HEK293 (cell line): ENCODE results near the gene GTF2F2.

Experiments used
- CTCF ChIA-PET: fragments of 350-600 bp; formaldehyde crosslinking; extraction: SDS; loops from one replicate; lab custom pipeline; 2021; ENCODE audit warnings: antibody characterized with exemption; lab: Yijun Ruan, JAX
- POLR2A ChIA-PET: fragments of 300-600 bp; formaldehyde crosslinking; extraction: SDS; loops from one replicate; lab custom pipeline; 2020; ENCODE audit warnings: antibody characterized with exemption, inconsistent platforms; lab: Yijun Ruan, JAX
- H3K27ac ChIP-seq: fragments of 200-500 bp; sonication (Bioruptor generic); 2 replicates; pipeline ENCODE4 v1.5.1; 2014; ENCODE audit warnings: low read depth, low read length, control low read depth, inconsistent platforms; ENCODE audit errors: extremely low read depth
- H3K36me3 ChIP-seq, 2 experiments: fragments of 200-500 bp in 1 of 2; sonication (Bioruptor generic) in 1 of 2; 1 replicate in 1 of 2; 2 replicates in 1 of 2; pipeline ENCODE4 v1.5.1; 2014 to 2017; ENCODE audit warnings: inconsistent platforms in 2 of 2, low read length in 2 of 2; ENCODE audit not compliant: control insufficient read depth in 2 of 2, insufficient read depth in 1 of 2
- H3K4me1 ChIP-seq: fragments of 200-500 bp; sonication (Bioruptor generic); 2 replicates; pipeline ENCODE4 v1.5.1; 2014; ENCODE audit warnings: mild to moderate bottlenecking, low read length, inconsistent platforms; ENCODE audit not compliant: control insufficient read depth, insufficient read depth
- H3K4me3 ChIP-seq: 2 replicates; pipeline ENCODE4 v1.5.1; 2011; ENCODE audit warnings: low read depth, mild to moderate bottlenecking, control low read depth, low read length, moderate library complexity
- H3K9me3 ChIP-seq: fragments of 200-500 bp; sonication (Bioruptor generic); 2 replicates; pipeline ENCODE4 v1.5.1; 2014; ENCODE audit warnings: low read depth, low read length, inconsistent platforms; ENCODE audit not compliant: control insufficient read depth, insufficient read depth
- KLF10 ChIP-seq: fragments of 450-650 bp; IDR thresholded peaks from 2 replicates; pipeline ENCODE4 v1.5.1; 2018; ENCODE audit warnings: missing biosample characterization, mild to moderate bottlenecking, missing genetic modification characterization
- ZBTB8A ChIP-seq: fragments of 450-650 bp; formaldehyde crosslinking; IDR thresholded peaks from 2 replicates; pipeline ENCODE4 v1.5.1; 2016; ENCODE audit warnings: missing biosample characterization, missing genetic modification characterization
- ZFP69B ChIP-seq: fragments of 450-650 bp; formaldehyde crosslinking; IDR thresholded peaks from 2 replicates; pipeline ENCODE4 v1.5.1; 2016; ENCODE audit warnings: missing biosample characterization, missing genetic modification characterization
- ZNF10 ChIP-seq: fragments of 450-650 bp; formaldehyde crosslinking; IDR thresholded peaks from 2 replicates; pipeline ENCODE4 v1.5.1; 2017; ENCODE audit warnings: missing biosample characterization, missing genetic modification characterization
- ZNF138 ChIP-seq: fragments of 450-650 bp; formaldehyde crosslinking; IDR thresholded peaks from 2 replicates; pipeline ENCODE4 v1.5.1; 2016; ENCODE audit warnings: missing biosample characterization, missing genetic modification characterization, borderline replicate concordance
- ZNF335 ChIP-seq: fragments of 450-650 bp; formaldehyde crosslinking; conservative IDR thresholded peaks from 2 replicates; pipeline ENCODE4 v1.5.1; 2016; ENCODE audit warnings: missing biosample characterization, missing genetic modification characterization
- ZNF366 ChIP-seq: fragments of 450-650 bp; formaldehyde crosslinking; conservative IDR thresholded peaks from 2 replicates; pipeline ENCODE4 v1.5.1; 2016; ENCODE audit warnings: missing biosample characterization, missing genetic modification characterization
- ZNF548 ChIP-seq: fragments of 450-650 bp; formaldehyde crosslinking; IDR thresholded peaks from 2 replicates; pipeline ENCODE4 v1.5.1; 2016; ENCODE audit warnings: missing biosample characterization, missing genetic modification characterization
- ZNF558 ChIP-seq: fragments of 450-650 bp; formaldehyde crosslinking; IDR thresholded peaks from 2 replicates; pipeline ENCODE4 v1.5.1; 2016; ENCODE audit warnings: missing biosample characterization, missing genetic modification characterization
- ZNF571 ChIP-seq: fragments of 450-650 bp; formaldehyde crosslinking; IDR thresholded peaks from 2 replicates; pipeline ENCODE4 v1.5.0; 2017; ENCODE audit warnings: missing biosample characterization, missing genetic modification characterization
- ZNF596 ChIP-seq: fragments of 450-650 bp; IDR thresholded peaks from 2 replicates; pipeline ENCODE4 v1.5.0; 2018; ENCODE audit warnings: missing biosample characterization, mild to moderate bottlenecking, missing genetic modification characterization, moderate library complexity
- ZNF610 ChIP-seq: fragments of 450-650 bp; formaldehyde crosslinking; IDR thresholded peaks from 2 replicates; pipeline ENCODE4 v1.5.1; 2016; ENCODE audit warnings: missing biosample characterization, missing genetic modification characterization, borderline replicate concordance
- ZNF747 ChIP-seq: fragments of 450-650 bp; formaldehyde crosslinking; IDR thresholded peaks from 2 replicates; pipeline ENCODE4 v1.5.1; 2016; ENCODE audit warnings: missing biosample characterization, missing genetic modification characterization
- ZNF792 ChIP-seq: fragments of 450-650 bp; formaldehyde crosslinking; IDR thresholded peaks from 2 replicates; pipeline ENCODE4 v1.5.1; 2016; ENCODE audit warnings: missing biosample characterization, missing genetic modification characterization
- TF ChIP-seq, protein P1 (sequence below): sonication (generic); formaldehyde crosslinking; IDR thresholded peaks from 2 replicates; pipeline ENCODE4 v1.8.1; 2022; ENCODE audit warnings: mild to moderate bottlenecking, moderate library complexity, missing genetic modification reagents
- TF ChIP-seq, protein P2 (sequence below): fragments of 450-650 bp; formaldehyde crosslinking; IDR thresholded peaks from 2 replicates; pipeline ENCODE4 v1.5.1; 2016; ENCODE audit warnings: missing biosample characterization, missing genetic modification characterization
- TF ChIP-seq, protein P3 (sequence below): fragments of 450-650 bp; IDR thresholded peaks from 2 replicates; pipeline ENCODE4 v1.5.1; 2018; ENCODE audit warnings: missing biosample characterization, mild to moderate bottlenecking, missing genetic modification characterization
- TF ChIP-seq, protein P4 (sequence below): fragments of 450-650 bp; formaldehyde crosslinking; IDR thresholded peaks from 2 replicates; pipeline ENCODE4 v1.5.1; 2017; ENCODE audit warnings: missing biosample characterization, missing genetic modification characterization

GTF2F2 gene

DNA sequence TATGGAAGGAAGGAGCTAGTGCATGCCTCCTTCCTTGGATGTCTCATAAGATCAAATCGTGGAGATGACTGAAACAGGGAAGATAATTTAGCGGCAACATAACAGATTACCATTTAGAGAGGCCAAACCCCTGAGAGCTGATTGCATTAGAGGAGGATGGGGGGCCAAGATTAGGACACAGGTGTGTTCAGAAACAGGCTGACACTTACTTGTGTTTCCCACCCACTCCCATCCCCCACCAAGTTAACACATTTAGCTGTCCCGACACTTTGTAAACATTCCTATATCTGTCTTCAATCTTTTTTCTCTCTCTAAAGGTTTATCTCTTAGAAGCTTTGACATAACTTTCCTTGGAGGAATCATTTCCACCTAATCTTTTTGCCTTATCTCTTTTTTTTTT is 129.4 kb downstream of the GTF2F2 start (continued):
- TF ChIP-seq, protein P1, sequence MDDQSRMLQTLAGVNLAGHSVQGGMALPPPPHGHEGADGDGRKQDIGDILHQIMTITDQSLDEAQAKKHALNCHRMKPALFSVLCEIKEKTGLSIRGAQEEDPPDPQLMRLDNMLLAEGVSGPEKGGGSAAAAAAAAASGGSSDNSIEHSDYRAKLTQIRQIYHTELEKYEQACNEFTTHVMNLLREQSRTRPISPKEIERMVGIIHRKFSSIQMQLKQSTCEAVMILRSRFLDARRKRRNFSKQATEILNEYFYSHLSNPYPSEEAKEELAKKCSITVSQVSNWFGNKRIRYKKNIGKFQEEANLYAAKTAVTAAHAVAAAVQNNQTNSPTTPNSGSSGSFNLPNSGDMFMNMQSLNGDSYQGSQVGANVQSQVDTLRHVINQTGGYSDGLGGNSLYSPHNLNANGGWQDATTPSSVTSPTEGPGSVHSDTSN (CRISPR knock-in tag) = no peak
- no peak for TF ChIP-seq ZBTB8A
- no peak for TF ChIP-seq ZFP69B
- TF ChIP-seq ZNF558 (tag by site-specific recombination) = no peak
- no peak for TF ChIP-seq ZNF571
- TF ChIP-seq ZNF366 (tag by site-specific recombination) = no peak

DNA sequence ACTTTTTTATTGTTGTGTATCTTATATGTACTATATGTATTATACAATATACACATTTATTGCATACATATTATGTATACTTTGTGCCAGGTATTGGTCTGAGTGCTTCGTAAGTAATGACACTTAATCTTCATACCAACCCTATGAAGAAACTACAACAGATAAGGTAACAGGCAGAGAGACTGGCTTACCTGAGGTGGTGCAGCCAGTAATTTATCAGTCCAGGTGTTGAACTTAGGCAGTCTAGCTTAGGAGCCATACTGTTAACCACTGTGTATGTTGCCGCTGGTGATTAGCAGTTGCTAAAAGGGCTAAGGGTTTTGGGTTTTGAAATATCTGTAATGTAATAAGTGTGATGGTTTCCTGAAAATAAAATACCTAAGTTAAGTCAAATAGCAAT is 134.1 kb downstream of the GTF2F2 start:
- Histone ChIP-seq H3K4me3 (no peak overlapping the region), H3K36me3 (no peaks in the 10 kb centered on the region), H3K9me3 (no peaks in the 10 kb centered on the region), H3K27ac (no peak overlapping the region), H3K4me1 (peaks cover 7% of the 10 kb centered on the region; the same call in 1 of the 2 replicates)
- ChIA-PET POLR2A (no interaction called here), CTCF (no interaction called here)
- no peak for TF ChIP-seq KLF10 (tag by site-specific recombination)
- TF ChIP-seq ZNF596 (tag by site-specific recombination) = no peak
- no peak for TF ChIP-seq ZNF792 (tag by site-specific recombination)
- no peak for TF ChIP-seq ZNF548
- TF ChIP-seq ZNF10 = no peak
- TF ChIP-seq, protein P2, sequence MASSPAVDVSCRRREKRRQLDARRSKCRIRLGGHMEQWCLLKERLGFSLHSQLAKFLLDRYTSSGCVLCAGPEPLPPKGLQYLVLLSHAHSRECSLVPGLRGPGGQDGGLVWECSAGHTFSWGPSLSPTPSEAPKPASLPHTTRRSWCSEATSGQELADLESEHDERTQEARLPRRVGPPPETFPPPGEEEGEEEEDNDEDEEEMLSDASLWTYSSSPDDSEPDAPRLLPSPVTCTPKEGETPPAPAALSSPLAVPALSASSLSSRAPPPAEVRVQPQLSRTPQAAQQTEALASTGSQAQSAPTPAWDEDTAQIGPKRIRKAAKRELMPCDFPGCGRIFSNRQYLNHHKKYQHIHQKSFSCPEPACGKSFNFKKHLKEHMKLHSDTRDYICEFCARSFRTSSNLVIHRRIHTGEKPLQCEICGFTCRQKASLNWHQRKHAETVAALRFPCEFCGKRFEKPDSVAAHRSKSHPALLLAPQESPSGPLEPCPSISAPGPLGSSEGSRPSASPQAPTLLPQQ = no peak
- TF ChIP-seq ZNF138 (tag by site-specific recombination) = no peak
- no peak for TF ChIP-seq ZNF610 (tag by site-specific recombination)
- no peak for TF ChIP-seq ZNF335 (tag by site-specific recombination)
- TF ChIP-seq, protein P3, sequence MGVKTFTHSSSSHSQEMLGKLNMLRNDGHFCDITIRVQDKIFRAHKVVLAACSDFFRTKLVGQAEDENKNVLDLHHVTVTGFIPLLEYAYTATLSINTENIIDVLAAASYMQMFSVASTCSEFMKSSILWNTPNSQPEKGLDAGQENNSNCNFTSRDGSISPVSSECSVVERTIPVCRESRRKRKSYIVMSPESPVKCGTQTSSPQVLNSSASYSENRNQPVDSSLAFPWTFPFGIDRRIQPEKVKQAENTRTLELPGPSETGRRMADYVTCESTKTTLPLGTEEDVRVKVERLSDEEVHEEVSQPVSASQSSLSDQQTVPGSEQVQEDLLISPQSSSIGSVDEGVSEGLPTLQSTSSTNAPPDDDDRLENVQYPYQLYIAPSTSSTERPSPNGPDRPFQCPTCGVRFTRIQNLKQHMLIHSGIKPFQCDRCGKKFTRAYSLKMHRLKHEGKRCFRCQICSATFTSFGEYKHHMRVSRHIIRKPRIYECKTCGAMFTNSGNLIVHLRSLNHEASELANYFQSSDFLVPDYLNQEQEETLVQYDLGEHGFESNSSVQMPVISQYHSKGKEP = no peak

DNA sequence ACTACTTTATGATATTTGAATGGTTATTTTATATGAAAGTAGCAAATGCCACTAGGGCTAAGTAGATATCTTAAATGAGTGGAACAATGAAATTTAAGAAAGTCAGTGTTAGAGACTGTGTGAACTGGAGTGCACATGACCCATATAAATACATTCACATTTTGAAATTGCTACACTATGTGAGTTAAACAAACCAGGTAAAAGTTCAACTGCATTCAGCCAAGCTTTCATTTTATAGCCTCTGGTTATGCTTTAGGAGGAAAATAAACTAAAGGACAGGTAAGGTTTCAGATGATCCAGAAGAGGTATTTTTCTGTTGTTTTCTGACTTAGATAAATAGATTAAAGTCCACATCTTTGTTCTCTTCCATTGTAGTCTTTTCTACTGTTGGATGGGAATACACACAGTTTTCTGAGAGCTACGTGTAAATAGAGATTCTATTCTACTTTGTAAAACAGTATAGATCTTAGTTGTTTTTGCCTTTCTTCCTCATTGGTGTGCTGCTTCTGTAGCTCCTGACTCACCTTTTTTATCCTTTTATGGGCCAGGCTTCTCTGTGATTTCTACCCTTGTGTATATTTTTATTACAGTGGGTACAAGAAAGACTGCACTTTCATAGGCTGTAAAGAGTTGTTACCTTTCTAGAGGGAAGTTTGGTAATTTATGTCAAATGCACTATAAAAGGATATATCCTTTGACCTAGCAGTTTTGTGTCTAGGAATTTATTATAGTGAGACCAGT is 135.1 kb downstream of the GTF2F2 start:
- no peak for TF ChIP-seq ZNF747 (tag by site-specific recombination)
- TF ChIP-seq, protein P3 = no peak
- TF ChIP-seq, protein P4, sequence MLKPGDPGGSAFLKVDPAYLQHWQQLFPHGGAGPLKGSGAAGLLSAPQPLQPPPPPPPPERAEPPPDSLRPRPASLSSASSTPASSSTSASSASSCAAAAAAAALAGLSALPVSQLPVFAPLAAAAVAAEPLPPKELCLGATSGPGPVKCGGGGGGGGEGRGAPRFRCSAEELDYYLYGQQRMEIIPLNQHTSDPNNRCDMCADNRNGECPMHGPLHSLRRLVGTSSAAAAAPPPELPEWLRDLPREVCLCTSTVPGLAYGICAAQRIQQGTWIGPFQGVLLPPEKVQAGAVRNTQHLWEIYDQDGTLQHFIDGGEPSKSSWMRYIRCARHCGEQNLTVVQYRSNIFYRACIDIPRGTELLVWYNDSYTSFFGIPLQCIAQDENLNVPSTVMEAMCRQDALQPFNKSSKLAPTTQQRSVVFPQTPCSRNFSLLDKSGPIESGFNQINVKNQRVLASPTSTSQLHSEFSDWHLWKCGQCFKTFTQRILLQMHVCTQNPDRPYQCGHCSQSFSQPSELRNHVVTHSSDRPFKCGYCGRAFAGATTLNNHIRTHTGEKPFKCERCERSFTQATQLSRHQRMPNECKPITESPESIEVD (tag by site-specific recombination) = peak; percentile 63
- TF ChIP-seq, all 188 proteins: peak for 1
- H3K9me3 ChIP-seq = no peaks in the 10 kb centered on the region
- H3K4me3 ChIP-seq = no peak overlapping the region
- no peak overlapping the region for H3K27ac ChIP-seq
- peaks cover 7% of the 10 kb centered on the region; the same call in 1 of the 2 replicates for H3K4me1 ChIP-seq
- H3K36me3 ChIP-seq = no peaks in the 10 kb centered on the region
- POLR2A ChIA-PET = no interaction called here
- CTCF ChIA-PET = no interaction called here
